Fibroblast of peridontal ligament (primary cell): ENCODE data around the gene PEX16.

ENCODE experiments used
- DNase-seq: peaks from one replicate; pipeline ENCODE4 v3.0.0-alpha.2; 2010; ENCODE audit errors: extremely low read depth

Gene PEX16

GRCh38 chr11:45897556-45897955, 20.1 kb downstream of the PEX16 start:
- DNase-seq: no peak

- DNase-seq: no peak
These were observed 21.2 kb downstream of the PEX16 start for GRCh38 chr11:45896422-45896984.

GRCh38 chr11:45895553-45896259, 22.0 kb downstream of the PEX16 start:
- DNase-seq: no peak

GRCh38 chr11:45894555-45895247, 23.0 kb downstream of the PEX16 start:
- no peak for DNase-seq

GRCh38 chr11:45892856-45893255, 24.8 kb downstream of the PEX16 start:
- no peak for DNase-seq

GRCh38 chr11:45890886-45891550, 26.7 kb downstream of the PEX16 start:
- no peak for DNase-seq

- no peak for DNase-seq
These were observed 27.7 kb downstream of the PEX16 start for GRCh38 chr11:45889966-45890365.

- no peak for DNase-seq
These were observed 28.1 kb downstream of the PEX16 start for GRCh38 chr11:45889555-45889954.

- no peak for DNase-seq
These were observed 30.1 kb downstream of the PEX16 start for GRCh38 chr11:45887587-45887986.

GRCh38 chr11:45886816-45887520, 30.7 kb downstream of the PEX16 start:
- DNase-seq: no peak

GRCh38 chr11:45885921-45886721, 31.6 kb downstream of the PEX16 start:
- DNase-seq: no peak

GRCh38 chr11:45885274-45885920, 32.3 kb downstream of the PEX16 start, which contains the start of gene MAPK8IP1:
TSS of gene MAPK8IP1 (plus strand) at chr11:45885651. CDS start at chr11:45885821, 170 bp downstream.
- DNase-seq: peak; percentile 13

GRCh38 chr11:45884596-45885185, 33.0 kb downstream of the PEX16 start:
- DNase-seq: no peak

- no peak for DNase-seq
These were observed 35.8 kb downstream of the PEX16 start for GRCh38 chr11:45881708-45882368.

GRCh38 chr11:45880772-45881570, 36.7 kb downstream of the PEX16 start:
- no peak for DNase-seq

- no peak for DNase-seq
These were observed 37.6 kb downstream of the PEX16 start for GRCh38 chr11:45879803-45880686.

GRCh38 chr11:45877845-45878244, 39.8 kb downstream of the PEX16 start:
- no peak for DNase-seq

- no peak for DNase-seq
These were observed 40.5 kb downstream of the PEX16 start for GRCh38 chr11:45877221-45877620.
